ENCODE results near the gene DSE.

Gene DSE

GRCh38 chr6:116419069-116419786 is 48.5 kb downstream of the DSE start:
- no peak for DNase-seq

GRCh38 chr6:116420341-116420740 is 49.6 kb downstream of the DSE start:
- DNase-seq = no peak

GRCh38 chr6:116422238-116422637 is 51.5 kb downstream of the DSE start:
- no peak for DNase-seq

GRCh38 chr6:116424001-116424400 is 53.3 kb downstream of the DSE start:
- no peak for DNase-seq

- no peak for DNase-seq
These were observed 55.8 kb downstream of the DSE start for GRCh38 chr6:116426551-116426950.

GRCh38 chr6:116429111-116429510 is 58.4 kb downstream of the DSE start:
- DNase-seq = no peak

- no peak for DNase-seq
These were observed 60.1 kb downstream of the DSE start for GRCh38 chr6:116430860-116431259.

- no peak for DNase-seq
These were observed 61.3 kb downstream of the DSE start for GRCh38 chr6:116431964-116432595.

- no peak for DNase-seq
These were observed 62.5 kb downstream of the DSE start for GRCh38 chr6:116433206-116433712.

- DNase-seq = no peak
These were observed 63.4 kb downstream of the DSE start for GRCh38 chr6:116434056-116434725.

GRCh38 chr6:116436586-116436985 is 65.8 kb downstream of the DSE start:
- DNase-seq = no peak

GRCh38 chr6:116437656-116438055 is 66.9 kb downstream of the DSE start:
- DNase-seq = no peak

- DNase-seq = no peak
These were observed 68.1 kb downstream of the DSE start for GRCh38 chr6:116438590-116439448.

- no peak for DNase-seq
These were observed 68.8 kb downstream of the DSE start for GRCh38 chr6:116439522-116440051.

GRCh38 chr6:116443105-116443504 is 72.4 kb downstream of the DSE start:
- DNase-seq = no peak

GRCh38 chr6:116444092-116444491 is 73.3 kb downstream of the DSE start:
- no peak for DNase-seq

GRCh38 chr6:116444575-116444974 is 73.8 kb downstream of the DSE start:
- no peak for DNase-seq

GRCh38 chr6:116445102-116445501 is 74.4 kb downstream of the DSE start:
- DNase-seq = no peak

- DNase-seq = no peak
These were observed 75.7 kb downstream of the DSE start for GRCh38 chr6:116446399-116446798.

GRCh38 chr6:116447052-116447451 is 76.3 kb downstream of the DSE start:
- no peak for DNase-seq

GRCh38 chr6:116447496-116448011 is 76.8 kb downstream of the DSE start:
- DNase-seq = no peak

- DNase-seq = no peak
These were observed 78.8 kb downstream of the DSE start for GRCh38 chr6:116449565-116449964.

Data from activated naive CD4-positive, alpha-beta T cell (primary cell).